ENCODE results near the gene TMX4. TPM values are rescaled to one million over a fixed set of nuclear protein-coding genes. Genes with fewer than 3 reads are reported as not detected.
"Not testable (repeated sequence)": the region's sequence is repeated elsewhere in the genome, so short reads cannot be mapped to it uniquely, and the experiment has no call there.

TMX4 gene
- total RNA-seq, 1 donor from 2014 or later, result 28.7 TPM

- Mint-ChIP-seq H3K4me3 (no peak overlapping the region), H3K27ac (no peak overlapping the region), H3K36me3 (peaks cover 3% of the 10 kb centered on the region), H3K27me3 (ENCODE audit: low read depth) (peaks cover 19% of the 10 kb centered on the region), H3K4me1 (peaks cover 3% of the 10 kb centered on the region), H3K9me3 (peaks cover 13% of the 10 kb centered on the region)
- DNase-seq (ENCODE audit: low spot score in 2 of 2, unreplicated experiment in 2 of 2), result no peak
- no peak for TF ChIP-seq CTCF (IDR thresholded peaks at IDR 0.05; ENCODE audit: unreplicated experiment)
These were observed 44.7 kb downstream of the TMX4 start for GRCh38 chr20:7974785-7975435.

GRCh38 chr20:7971536-7972280 is 47.9 kb downstream of the TMX4 start:
- Mint-ChIP-seq H3K4me3 (no peak overlapping the region), H3K4me1 (peaks cover 3% of the 10 kb centered on the region), H3K27ac (no peak overlapping the region), H3K27me3 (ENCODE audit: low read depth) (peaks cover 19% of the 10 kb centered on the region), H3K9me3 (peaks cover 13% of the 10 kb centered on the region), H3K36me3 (no peaks in the 10 kb centered on the region)
- DNase-seq (ENCODE audit: low spot score in 2 of 2, unreplicated experiment in 2 of 2), result no peak
- TF ChIP-seq CTCF (IDR thresholded peaks at IDR 0.05; ENCODE audit: unreplicated experiment), result no peak

GRCh38 chr20:7967199-7967844 is 52.2 kb downstream of the TMX4 start:
- Mint-ChIP-seq H3K4me1 (peaks cover 17% of the 10 kb centered on the region), H3K4me3 (no peak overlapping the region), H3K36me3 (no peaks in the 10 kb centered on the region), H3K9me3 (peaks cover 13% of the 10 kb centered on the region), H3K27me3 (ENCODE audit: low read depth) (peaks cover 9% of the 10 kb centered on the region), H3K27ac (no peak overlapping the region)
- no peak for TF ChIP-seq CTCF (IDR thresholded peaks at IDR 0.05; ENCODE audit: unreplicated experiment)
- DNase-seq (ENCODE audit: low spot score in 2 of 2, unreplicated experiment in 2 of 2), result no peak

- no peak overlapping the region for H3K27ac Mint-ChIP-seq
- H3K27me3 Mint-ChIP-seq (ENCODE audit: low read depth), result peaks cover 4% of the 10 kb centered on the region
- H3K9me3 Mint-ChIP-seq, result peaks cover 4% of the 10 kb centered on the region
- H3K36me3 Mint-ChIP-seq, result no peaks in the 10 kb centered on the region
- no peak for DNase-seq (ENCODE audit: low spot score in 2 of 2, unreplicated experiment in 2 of 2)
- no peak overlapping the region for H3K4me3 Mint-ChIP-seq
- TF ChIP-seq CTCF (IDR thresholded peaks at IDR 0.05; ENCODE audit: unreplicated experiment), result no peak
- peaks cover 17% of the 10 kb centered on the region for H3K4me1 Mint-ChIP-seq
These were observed 53.4 kb downstream of the TMX4 start for GRCh38 chr20:7966176-7966575.

GRCh38 chr20:7959484-7959883 is 60.1 kb downstream of the TMX4 start:
- no peak for DNase-seq (ENCODE audit: low spot score in 2 of 2, unreplicated experiment in 2 of 2)
- Mint-ChIP-seq H3K27ac (no peak overlapping the region), H3K36me3 (no peaks in the 10 kb centered on the region), H3K4me3 (no peak overlapping the region), H3K27me3 (ENCODE audit: low read depth) (peaks cover 10% of the 10 kb centered on the region), H3K9me3 (peaks cover 26% of the 10 kb centered on the region), H3K4me1 (peaks cover under 1% of the 10 kb centered on the region)
- no peak for TF ChIP-seq CTCF (IDR thresholded peaks at IDR 0.05; ENCODE audit: unreplicated experiment)

- not testable (repeated sequence) for H3K36me3 Mint-ChIP-seq; H3K27ac Mint-ChIP-seq; H3K4me3 Mint-ChIP-seq; DNase-seq (ENCODE audit: low spot score in 2 of 2, unreplicated experiment in 2 of 2); H3K4me1 Mint-ChIP-seq
- Mint-ChIP-seq H3K27me3 (ENCODE audit: low read depth) (peaks cover 11% of the 10 kb centered on the region), H3K9me3 (peaks cover 41% of the 10 kb centered on the region)
These were observed 63.0 kb downstream of the TMX4 start for GRCh38 chr20:7956561-7956960.

Measured in mesothelial cell of epicardium (in vitro differentiated cells).